ENCODE data around the gene MYCL.
"Not testable (repeated sequence)": the region's sequence is repeated elsewhere in the genome, so short reads cannot be mapped to it uniquely, and the experiment has no call there.

- not testable (repeated sequence) for TF ChIP-seq POLR2A, CTCF (IDR thresholded peaks at IDR 0.05)
Measured at GRCh38 chr1:39871043-39871442, 30.7 kb downstream of the MYCL start.

Measured in right lobe of liver (tissue), 4 donors.